MM.1S (cell line): ENCODE measurements around the gene TPSAB1.
"Not testable (repeated sequence)": the region's sequence is repeated elsewhere in the genome, so short reads cannot be mapped to it uniquely, and the experiment has no call there.

Experiments used
- CTCF ChIP-seq: fragments of 300-600 bp; sonication (generic); IDR thresholded peaks from 2 replicates; pipeline ENCODE4 v1.5.1; 2016; ENCODE audit warnings: antibody characterized with exemption, low read length, mixed read lengths
- EZH2phosphoT487 ChIP-seq: fragments of 300-600 bp; sonication (generic); IDR thresholded peaks from 2 replicates; pipeline ENCODE4 v1.6.1; 2018; ENCODE audit warnings: antibody characterized with exemption, low read length

DNA sequence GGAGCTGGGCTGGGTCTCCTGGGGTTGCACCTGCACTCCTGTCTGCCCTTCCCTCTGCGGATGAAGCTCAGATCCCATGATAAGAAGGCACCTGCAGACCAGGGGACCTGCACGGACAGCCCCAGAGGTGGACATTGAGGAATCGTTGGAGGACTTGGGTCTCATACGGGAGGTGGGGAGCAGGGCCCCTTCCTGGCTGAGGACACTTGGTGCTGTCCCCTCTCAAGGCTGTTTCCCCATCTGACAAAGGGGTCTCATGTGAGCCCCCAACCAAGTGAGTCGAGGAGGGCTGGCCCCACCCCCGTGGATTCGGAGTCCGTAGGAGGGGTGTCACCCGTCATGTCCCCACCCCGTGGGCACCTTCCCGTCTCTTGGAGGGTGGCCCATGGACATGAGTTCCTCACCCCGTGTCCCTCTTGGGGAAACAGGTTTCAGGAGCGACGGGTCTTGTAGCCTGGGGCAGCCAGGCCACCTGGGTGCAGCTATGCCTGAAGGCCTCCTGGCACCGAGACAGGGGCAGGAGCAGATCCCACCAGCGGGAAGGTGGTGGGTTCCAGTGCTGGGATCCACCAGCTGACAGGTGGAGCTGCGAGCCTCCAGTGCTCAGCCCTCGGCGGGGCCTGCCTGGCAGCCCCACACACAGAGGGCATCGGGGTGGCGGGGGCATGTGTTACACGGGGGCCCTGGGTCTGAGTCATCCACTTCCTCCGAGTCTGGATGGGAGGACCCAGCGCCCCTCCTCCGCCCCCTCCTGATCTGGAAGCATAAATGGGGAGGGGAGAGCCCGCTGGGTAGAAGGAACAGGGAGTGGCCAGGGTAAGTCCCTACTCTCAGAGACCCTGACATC is 15.0 kb downstream of the TPSAB1 start, which contains the start of gene TPSD1:
- not testable (repeated sequence) for TF ChIP-seq EZH2phosphoT487, CTCF
